Spleen (tissue), 7 donors: ENCODE results near the gene SLC1A5.

Source experiments
- CTCF ChIP-seq, 11 experiments: fragments of 200-600 bp in 7 of 11; fragments of 450-650 bp in 4 of 11; sonication (generic) in 4 of 11; IDR thresholded peaks in 8 of 11; conservative IDR thresholded peaks in 3 of 11; 1 replicate in 7 of 11; 2 replicates in 4 of 11; pipeline versions ENCODE4 v1.4.0 to v1.8.0; 2016 to 2021; ENCODE audit warnings: antibody characterized with exemption in 11 of 11, inconsistent platforms in 4 of 11, mild to moderate bottlenecking in 1 of 11
- POLR2A ChIP-seq, 3 donors: fragments of 450-650 bp; IDR thresholded peaks; one replicate each; pipeline ENCODE4 v1.5.1; 2017; ENCODE audit warnings: antibody characterized with exemption in 3 of 3, mild to moderate bottlenecking in 1 of 3
- POLR2AphosphoS5 ChIP-seq, 3 donors: sonication (generic); formaldehyde crosslinking; IDR thresholded peaks; one replicate each; pipeline ENCODE4 v1.5.1; 2017; ENCODE audit warnings: antibody characterized with exemption in 3 of 3
- donor health status: DM: no; HTN: no; CAD: no; lungs with moderate emphysema.
- donor health status: DM: no; HTN: no; CAD: no.
- donor health status: DM: no; HTN: no; CAD: no.

- TF ChIP-seq POLR2A (IDR thresholded peaks at IDR 0.05), result no peak
- TF ChIP-seq POLR2AphosphoS5 (IDR thresholded peaks at IDR 0.05), result peak in 2 of 3 donors; percentile 75 to 77
- no peak for TF ChIP-seq CTCF (IDR thresholded peaks at IDR 0.05 in 8 of 11, conservative IDR thresholded peaks at IDR 0.05 in 3 of 11)
Observed at GRCh38 chr19:46737298-46737654, 51.1 kb downstream of the SLC1A5 start.
